ENCODE measurements around the gene AFAP1L2. TPM values are rescaled to one million over a fixed set of nuclear protein-coding genes. Genes with fewer than 3 reads are reported as not detected.

The AFAP1L2 gene
- total RNA-seq, 2 experiments from 2014 or later, result 2.3 to 8.6 TPM

DNA sequence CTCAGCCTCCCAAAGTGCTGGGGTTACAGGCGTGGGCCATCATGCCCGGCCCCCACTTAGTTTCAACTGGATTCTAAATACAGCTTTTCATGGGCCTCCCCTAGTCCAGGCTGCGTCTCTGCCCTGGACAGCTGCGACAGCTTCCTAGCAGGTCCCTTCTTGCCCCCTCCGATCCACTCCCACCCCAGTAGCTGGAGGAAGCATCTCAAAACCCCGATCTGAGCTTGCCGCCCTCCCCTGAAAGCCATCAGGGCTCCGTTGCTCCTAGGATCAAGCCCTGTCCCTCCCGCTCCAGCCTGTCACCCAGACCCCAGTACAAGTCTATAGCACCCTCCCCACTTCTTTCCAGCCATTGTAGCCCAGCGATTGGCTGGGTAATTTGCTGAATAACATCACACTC lies 100.7 kb downstream of the AFAP1L2 start:
- Histone ChIP-seq H3K4me2 (ENCODE audit: low read length) (peak overlapping the region; percentile 98), H3K9me3 (ENCODE audit: low read length) (no peaks in the 10 kb centered on the region), H3K36me3 (ENCODE audit: insufficient read depth, low read length) (no peaks in the 10 kb centered on the region), H3K79me2 (ENCODE audit: insufficient read depth, low read depth, low read length) (no peaks in the 10 kb centered on the region), H3K9me2 (ENCODE audit: insufficient read depth, low read length) (no peaks in the 10 kb centered on the region), H3K27ac (ENCODE audit: low read depth, low read length, poor library complexity, severe bottlenecking) (no peak overlapping the region), H4K20me1 (ENCODE audit: insufficient read depth, low read length) (no peaks in the 10 kb centered on the region), H2AFZ (ENCODE audit: low read length) (no peak overlapping the region), H3K4me1 (ENCODE audit: insufficient read depth, low read length, poor library complexity, severe bottlenecking) (peaks cover 5% of the 10 kb centered on the region), H3K4me3 (ENCODE audit: low read depth, low read length, poor library complexity, severe bottlenecking) (peak overlapping the region; percentile 74)
- TF ChIP-seq EZH2phosphoT487 (IDR thresholded peaks at IDR 0.05; ENCODE audit: borderline replicate concordance, low read depth, low read length), result no peak
- TF ChIP-seq, protein P1, sequence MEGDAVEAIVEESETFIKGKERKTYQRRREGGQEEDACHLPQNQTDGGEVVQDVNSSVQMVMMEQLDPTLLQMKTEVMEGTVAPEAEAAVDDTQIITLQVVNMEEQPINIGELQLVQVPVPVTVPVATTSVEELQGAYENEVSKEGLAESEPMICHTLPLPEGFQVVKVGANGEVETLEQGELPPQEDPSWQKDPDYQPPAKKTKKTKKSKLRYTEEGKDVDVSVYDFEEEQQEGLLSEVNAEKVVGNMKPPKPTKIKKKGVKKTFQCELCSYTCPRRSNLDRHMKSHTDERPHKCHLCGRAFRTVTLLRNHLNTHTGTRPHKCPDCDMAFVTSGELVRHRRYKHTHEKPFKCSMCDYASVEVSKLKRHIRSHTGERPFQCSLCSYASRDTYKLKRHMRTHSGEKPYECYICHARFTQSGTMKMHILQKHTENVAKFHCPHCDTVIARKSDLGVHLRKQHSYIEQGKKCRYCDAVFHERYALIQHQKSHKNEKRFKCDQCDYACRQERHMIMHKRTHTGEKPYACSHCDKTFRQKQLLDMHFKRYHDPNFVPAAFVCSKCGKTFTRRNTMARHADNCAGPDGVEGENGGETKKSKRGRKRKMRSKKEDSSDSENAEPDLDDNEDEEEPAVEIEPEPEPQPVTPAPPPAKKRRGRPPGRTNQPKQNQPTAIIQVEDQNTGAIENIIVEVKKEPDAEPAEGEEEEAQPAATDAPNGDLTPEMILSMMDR (conservative IDR thresholded peaks at IDR 0.05; ENCODE audit: low read length), result no peak
- no peak for DNase-seq (ENCODE audit: low spot score)
- CTCF ChIA-PET (ENCODE audit: unreplicated experiment), result interaction anchor here (0.5 to 1.8 kb wide), 9 partner anchors 13 to 576 kb away, joined by 3 to 7 read pairs (median 5); no protein-coding TSS in a partner anchor
- BruUV-seq (replicated peaks), result no TSS peak
- intact Hi-C loops (cut with micrococcal nuclease; ENCODE audit: unreplicated experiment), result loop anchor here (5.0 to 10.0 kb wide), 3 partner anchors 89 to 821 kb away; no protein-coding TSS in a partner anchor
- POLR2A ChIA-PET, result interaction anchor here (0.6 to 1.4 kb wide), 8 partner anchors 11 to 391 kb away, joined by 3 to 10 read pairs (median 3); no protein-coding TSS in a partner anchor

DNA sequence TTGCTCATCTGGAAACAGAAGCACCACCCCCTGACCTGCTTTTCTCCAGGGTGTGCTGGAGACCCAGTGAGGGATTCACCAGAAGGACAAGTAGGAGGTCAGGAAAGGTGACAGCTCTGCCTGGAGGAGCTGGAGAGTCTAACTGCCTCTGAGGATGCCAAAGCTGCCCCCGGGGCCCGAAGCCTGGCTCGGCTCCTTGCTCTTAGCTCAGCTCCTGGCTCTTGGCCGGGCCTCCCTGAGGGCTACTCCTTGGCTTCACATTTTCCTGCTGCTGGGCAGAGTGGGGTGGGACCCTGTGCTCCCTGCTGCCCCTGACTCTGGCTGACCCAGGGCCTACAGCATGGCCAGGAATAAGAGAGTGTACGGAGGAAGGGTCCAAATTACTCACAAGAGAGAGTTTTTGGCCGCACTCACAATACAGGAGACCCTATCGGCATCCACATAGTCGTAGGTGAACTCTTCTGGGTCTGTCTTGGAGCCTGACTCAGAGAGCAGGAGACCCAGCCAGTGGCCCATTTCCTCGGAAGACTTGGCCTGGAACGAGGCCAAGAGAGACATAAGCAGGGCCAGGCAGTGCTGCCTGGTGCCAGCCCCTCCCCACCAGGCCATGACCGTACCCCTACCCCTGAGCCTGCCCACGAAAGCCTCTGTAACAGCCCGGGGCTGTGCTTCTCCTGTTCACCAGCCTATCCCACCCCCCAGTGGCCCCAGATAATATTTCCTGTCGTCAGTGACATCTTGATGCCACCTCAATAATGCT lies 102.2 kb downstream of the AFAP1L2 start:
- TF ChIP-seq, protein P1 (conservative IDR thresholded peaks at IDR 0.05; ENCODE audit: low read length), result no peak
- TF ChIP-seq EZH2phosphoT487 (IDR thresholded peaks at IDR 0.05; ENCODE audit: borderline replicate concordance, low read depth, low read length), result no peak
- no peak overlapping the region for H3K4me2 ChIP-seq (ENCODE audit: low read length)
- no TSS peak for BruUV-seq (replicated peaks)
- no peaks in the 10 kb centered on the region for H3K79me2 ChIP-seq (ENCODE audit: insufficient read depth, low read depth, low read length)
- peaks cover 5% of the 10 kb centered on the region for H3K4me1 ChIP-seq (ENCODE audit: insufficient read depth, low read length, poor library complexity, severe bottlenecking)
- H4K20me1 ChIP-seq (ENCODE audit: insufficient read depth, low read length), result no peaks in the 10 kb centered on the region
- ChIA-PET POLR2A (no interaction called here), CTCF (ENCODE audit: unreplicated experiment) (no interaction called here)
- H2AFZ ChIP-seq (ENCODE audit: low read length), result no peak overlapping the region
- intact Hi-C loops (cut with micrococcal nuclease; ENCODE audit: unreplicated experiment), result loop anchor here (5.0 to 10.0 kb wide), 3 partner anchors 90 to 823 kb away; no protein-coding TSS in a partner anchor
- no peak overlapping the region for H3K27ac ChIP-seq (ENCODE audit: low read depth, low read length, poor library complexity, severe bottlenecking)
- H3K9me2 ChIP-seq (ENCODE audit: insufficient read depth, low read length), result no peaks in the 10 kb centered on the region
- H3K36me3 ChIP-seq (ENCODE audit: insufficient read depth, low read length), result no peaks in the 10 kb centered on the region
- DNase-seq (ENCODE audit: low spot score), result no peak
- no peaks in the 10 kb centered on the region for H3K9me3 ChIP-seq (ENCODE audit: low read length)
- no peak overlapping the region for H3K4me3 ChIP-seq (ENCODE audit: low read depth, low read length, poor library complexity, severe bottlenecking)

DNA sequence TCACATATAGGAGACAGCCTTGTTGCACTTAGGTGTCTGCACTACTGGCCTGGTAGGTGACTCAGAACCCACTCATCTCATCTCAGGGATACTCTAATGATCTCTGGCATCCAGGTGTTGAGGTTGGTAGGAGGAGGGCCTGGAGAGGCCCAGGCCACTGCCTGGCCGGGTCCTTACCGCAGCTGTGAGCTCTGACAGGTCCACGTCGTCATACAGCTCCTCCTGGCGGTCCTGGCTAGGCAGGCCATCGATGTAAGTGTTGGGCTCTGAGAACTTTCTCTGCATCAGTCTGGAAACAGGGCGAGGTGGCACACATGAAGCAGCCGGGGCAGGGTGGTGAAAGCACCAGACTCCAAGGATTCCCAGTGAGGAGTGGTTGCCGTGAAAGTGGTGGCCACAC lies 103.1 kb downstream of the AFAP1L2 start:
- Histone ChIP-seq H3K9me2 (ENCODE audit: insufficient read depth, low read length) (no peaks in the 10 kb centered on the region), H3K36me3 (ENCODE audit: insufficient read depth, low read length) (no peaks in the 10 kb centered on the region), H3K4me2 (ENCODE audit: low read length) (no peak overlapping the region), H3K79me2 (ENCODE audit: insufficient read depth, low read depth, low read length) (no peaks in the 10 kb centered on the region), H4K20me1 (ENCODE audit: insufficient read depth, low read length) (no peaks in the 10 kb centered on the region), H3K27ac (ENCODE audit: low read depth, low read length, poor library complexity, severe bottlenecking) (no peak overlapping the region), H3K9me3 (ENCODE audit: low read length) (no peaks in the 10 kb centered on the region), H2AFZ (ENCODE audit: low read length) (no peak overlapping the region), H3K4me3 (ENCODE audit: low read depth, low read length, poor library complexity, severe bottlenecking) (no peak overlapping the region), H3K4me1 (ENCODE audit: insufficient read depth, low read length, poor library complexity, severe bottlenecking) (peaks cover 5% of the 10 kb centered on the region)
- POLR2A ChIA-PET, result no interaction called here
- DNase-seq (ENCODE audit: low spot score), result no peak
- intact Hi-C loops (cut with micrococcal nuclease; ENCODE audit: unreplicated experiment), result loop anchor here (5.0 to 10.0 kb wide), 3 partner anchors 91 to 824 kb away; no protein-coding TSS in a partner anchor
- CTCF ChIA-PET (ENCODE audit: unreplicated experiment), result no interaction called here
- no peak for TF ChIP-seq EZH2phosphoT487 (IDR thresholded peaks at IDR 0.05; ENCODE audit: borderline replicate concordance, low read depth, low read length)
- TF ChIP-seq, protein P1 (conservative IDR thresholded peaks at IDR 0.05; ENCODE audit: low read length), result no peak
- BruUV-seq (replicated peaks), result no TSS peak
